Stimulated activated CD4-positive, alpha-beta T cell treated with anti-CD3 and anti-CD28 coated beads, Interleukin-15, amount 100 ng/mL, for 48 hours (primary cell): ENCODE results near the gene PCSK5.

Experiments used
- DNase-seq, 2 donors: peaks; one replicate each; pipeline ENCODE4 v3.0.0-alpha.2; 2020; ENCODE audit warnings: low read depth in 2 of 2

PCSK5 gene

DNA sequence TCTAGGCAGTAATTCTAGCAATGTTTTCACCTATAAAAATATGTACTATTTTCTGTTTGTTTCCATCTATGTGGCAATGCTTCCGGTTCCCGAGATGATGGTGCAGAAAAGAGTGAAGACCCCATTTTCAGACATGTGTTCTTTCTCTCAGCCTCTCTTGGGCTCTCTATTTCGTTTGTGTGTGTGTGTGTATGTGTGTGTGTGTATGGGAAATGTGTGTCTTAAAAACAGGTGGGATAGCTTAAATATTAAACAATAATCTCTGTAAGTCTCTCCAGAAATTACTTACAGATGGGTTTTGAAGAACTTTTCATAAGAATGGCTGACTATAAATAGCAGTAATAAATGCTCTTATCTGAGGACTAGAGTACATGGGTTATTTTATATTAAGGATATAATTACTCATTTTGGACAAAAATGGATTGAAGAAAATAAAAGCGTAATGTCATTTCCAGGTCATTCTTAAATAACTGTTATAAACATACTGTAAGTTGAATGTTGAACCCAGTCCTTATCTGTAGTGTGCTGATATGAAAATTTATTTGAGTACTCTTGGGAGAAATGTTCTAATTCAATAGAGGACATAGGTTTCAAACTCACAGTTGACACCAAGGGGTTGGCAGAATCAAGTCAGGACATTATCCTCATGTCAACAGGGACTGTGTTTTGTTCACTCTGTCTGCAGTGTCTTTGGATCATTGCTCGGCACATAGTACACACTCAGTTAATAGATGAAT is 31.1 kb downstream of the PCSK5 start:
- DNase-seq = no peak

GRCh38 chr9:75926385-75926784 is 35.9 kb downstream of the PCSK5 start:
- DNase-seq = no peak

- no peak for DNase-seq
These were observed 36.9 kb downstream of the PCSK5 start for GRCh38 chr9:75927356-75927755.

- DNase-seq = no peak
These were observed 39.7 kb downstream of the PCSK5 start for GRCh38 chr9:75930190-75930589.

DNA sequence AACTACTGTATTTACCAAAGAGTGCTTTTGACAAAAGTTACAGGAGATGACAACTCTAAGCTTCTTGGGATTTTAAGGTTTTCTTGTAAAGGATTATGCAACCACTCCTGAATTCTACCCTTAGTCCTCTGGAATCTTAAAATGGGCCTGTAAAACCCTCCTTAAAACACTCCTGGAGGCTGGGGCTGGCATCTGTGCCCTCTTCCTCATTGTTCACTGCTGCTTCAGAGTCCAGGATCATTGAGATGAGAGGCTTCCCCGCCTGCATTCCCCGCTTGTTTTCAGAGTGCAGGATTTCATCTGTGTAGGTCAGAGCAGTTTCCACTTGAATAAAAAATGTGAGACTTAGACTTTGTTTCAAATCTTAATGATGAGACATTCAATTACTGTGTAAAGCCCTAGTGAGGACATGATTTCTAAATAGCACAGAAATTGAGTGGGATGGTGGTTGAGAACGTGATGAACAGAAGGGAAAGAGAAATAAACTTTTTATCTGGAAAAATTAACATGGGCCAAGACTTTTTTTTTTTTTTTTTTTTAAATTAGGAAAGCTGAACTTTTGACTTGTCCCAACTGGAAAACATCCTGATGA is 40.4 kb downstream of the PCSK5 start:
- DNase-seq = no peak

DNA sequence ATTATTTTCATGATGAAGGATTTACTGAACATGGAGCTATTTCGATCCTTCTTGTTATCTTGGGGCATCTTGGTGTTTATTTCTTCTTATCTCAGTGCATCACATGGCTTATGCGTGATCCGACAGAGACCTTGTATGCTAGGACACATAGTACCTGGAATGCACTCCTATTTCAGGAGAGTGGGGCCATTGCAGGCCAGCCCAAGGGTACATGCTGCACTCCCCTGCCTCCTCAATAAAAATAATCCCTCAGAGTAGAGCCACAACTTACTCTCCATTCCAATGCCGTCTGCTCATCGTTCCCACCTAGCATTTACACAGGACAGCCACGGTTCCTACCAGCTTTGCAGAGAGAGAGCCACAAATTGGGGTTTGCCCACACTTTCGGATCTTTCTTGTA is 43.5 kb downstream of the PCSK5 start:
- DNase-seq = no peak

DNA sequence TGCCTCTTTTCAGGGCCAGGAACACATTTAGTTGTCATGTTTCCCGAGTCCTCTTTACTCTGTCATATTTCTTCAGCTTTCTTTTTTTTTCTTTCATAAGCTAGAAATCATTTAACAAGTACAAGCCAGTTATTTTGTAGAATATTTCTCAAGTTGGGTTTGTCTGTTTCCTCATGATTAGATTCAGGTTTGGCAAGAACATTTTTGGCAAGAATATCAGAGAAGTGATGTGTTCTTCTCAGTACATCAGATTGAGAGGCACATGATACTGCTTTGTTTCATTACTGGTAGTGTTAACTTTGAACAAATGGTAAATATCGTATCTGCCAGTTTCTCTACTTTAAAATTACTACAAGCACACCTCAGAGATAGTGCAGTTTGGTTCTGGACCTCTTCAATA is 45.1 kb downstream of the PCSK5 start:
- DNase-seq = no peak

- DNase-seq = no peak
These were observed 47.2 kb downstream of the PCSK5 start for GRCh38 chr9:75937521-75938258.

DNA sequence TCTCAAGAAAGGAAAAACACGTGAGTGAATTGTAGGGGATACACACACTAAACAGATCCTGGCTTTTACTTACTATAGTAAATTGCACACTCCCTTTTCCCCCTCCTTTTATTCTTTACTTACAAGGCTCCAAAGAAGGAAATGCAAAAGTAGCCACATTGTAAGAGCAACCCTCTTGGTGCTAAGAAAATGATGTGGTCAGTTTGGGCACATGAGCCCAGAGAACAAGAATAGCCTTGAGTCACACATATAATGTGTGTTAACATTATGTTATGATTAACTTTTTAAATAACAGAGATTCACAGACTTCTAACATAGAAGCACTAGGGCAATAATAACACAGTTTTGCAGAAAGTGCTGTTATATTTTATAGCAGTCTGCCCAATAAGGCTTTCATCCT is 48.5 kb downstream of the PCSK5 start:
- no peak for DNase-seq

GRCh38 chr9:75939536-75940111 is 49.2 kb downstream of the PCSK5 start:
- DNase-seq = no peak

- DNase-seq = no peak
These were observed 50.6 kb downstream of the PCSK5 start for GRCh38 chr9:75941066-75941465.

DNA sequence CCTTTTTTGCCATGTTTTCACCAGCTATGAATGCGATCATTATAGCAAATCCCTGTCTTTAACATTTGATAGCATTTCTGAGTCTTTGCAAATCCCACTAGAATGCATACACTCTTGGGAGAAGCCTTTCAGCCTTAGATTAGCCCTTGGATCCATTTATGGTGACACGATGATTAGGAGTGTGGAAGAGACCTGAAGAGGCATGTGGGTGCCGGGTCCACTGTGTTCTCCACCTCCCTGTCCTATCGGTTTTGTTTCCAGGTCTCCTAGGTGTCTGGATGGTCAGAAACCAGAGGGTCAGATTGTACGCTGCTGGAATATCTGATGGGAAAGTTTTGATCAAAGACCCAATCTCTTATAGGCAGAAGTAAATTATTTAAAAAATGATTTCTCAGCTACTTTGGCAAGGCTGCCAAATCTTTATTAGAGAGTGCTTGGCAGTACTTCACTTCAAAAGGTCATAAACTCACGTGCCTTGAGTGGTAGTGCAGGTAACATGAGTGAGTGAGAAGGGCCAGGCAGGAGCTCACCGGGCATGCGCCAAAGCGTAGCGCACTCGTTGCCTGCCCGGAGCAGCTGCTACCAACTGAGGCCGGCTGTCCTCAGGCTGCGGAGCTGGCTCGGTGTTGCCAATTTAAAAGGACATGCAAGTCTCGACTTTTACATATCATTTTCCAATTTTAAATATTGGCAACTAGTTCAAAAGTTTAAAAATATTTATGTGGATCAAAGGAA is 51.3 kb downstream of the PCSK5 start:
- no peak for DNase-seq

DNA sequence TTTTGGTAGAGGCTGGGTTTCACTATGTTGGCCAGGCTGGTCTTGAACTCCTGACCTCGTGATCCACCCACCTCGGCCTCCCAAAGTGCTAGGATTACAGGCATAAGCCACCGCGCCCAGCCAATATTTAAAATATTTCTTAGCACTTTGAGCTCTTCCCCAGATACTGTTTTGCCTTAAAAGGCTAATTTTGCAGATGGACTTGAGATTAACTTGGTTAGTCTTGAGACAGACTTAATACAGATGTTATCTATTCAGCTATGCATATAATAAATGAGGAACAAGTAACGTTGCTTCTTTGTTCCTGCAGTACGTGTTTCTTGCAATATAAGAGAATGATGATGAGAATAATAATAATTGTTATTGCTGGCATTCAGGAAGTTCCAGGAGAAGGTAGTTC is 56.3 kb downstream of the PCSK5 start:
- DNase-seq = no peak

DNA sequence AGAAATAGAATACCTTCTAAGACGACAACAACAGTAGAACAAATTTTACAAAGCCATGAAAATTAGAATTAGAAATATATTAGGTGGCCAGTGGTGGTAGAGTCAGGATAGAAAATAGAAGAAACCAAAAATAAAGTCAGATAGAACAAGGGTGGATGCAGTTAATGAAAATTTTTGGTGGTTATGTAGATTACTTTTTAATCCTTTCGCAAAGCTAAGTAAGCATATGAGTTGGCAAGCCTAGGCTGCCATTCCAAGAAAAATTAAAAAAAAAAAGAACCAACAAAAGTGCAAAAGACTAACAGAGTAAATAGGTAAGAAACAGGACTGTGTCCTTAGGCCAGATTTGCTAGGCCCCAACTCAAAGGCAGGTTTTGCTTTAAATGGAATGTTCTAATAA is 56.8 kb downstream of the PCSK5 start:
- DNase-seq = no peak

- DNase-seq = no peak
These were observed 60.5 kb downstream of the PCSK5 start for GRCh38 chr9:75950998-75951397.

- no peak for DNase-seq
These were observed 62.7 kb downstream of the PCSK5 start for GRCh38 chr9:75953218-75953617.

- no peak for DNase-seq
These were observed 65.7 kb downstream of the PCSK5 start for GRCh38 chr9:75956161-75956560.

GRCh38 chr9:75957116-75957515 is 66.6 kb downstream of the PCSK5 start:
- no peak for DNase-seq

DNA sequence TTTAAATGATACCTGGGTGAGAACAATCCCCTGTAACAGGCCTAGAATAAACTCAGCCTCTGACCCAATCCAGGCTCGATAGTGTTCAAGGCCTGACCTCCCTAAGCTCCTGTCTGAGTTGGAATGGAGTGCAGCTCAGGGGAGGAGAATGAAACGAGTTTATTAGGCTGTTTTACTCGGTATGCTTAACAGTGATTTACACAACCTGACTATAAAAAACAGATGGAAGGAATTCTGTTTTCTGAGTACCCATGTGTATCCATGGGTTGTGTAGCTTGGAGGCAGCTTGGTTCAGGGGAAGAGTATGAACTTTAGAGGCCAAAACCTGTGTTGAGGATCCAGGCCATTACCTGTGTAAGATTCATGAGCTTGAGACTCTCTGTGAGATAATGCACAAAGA is 67.8 kb downstream of the PCSK5 start:
- no peak for DNase-seq

DNA sequence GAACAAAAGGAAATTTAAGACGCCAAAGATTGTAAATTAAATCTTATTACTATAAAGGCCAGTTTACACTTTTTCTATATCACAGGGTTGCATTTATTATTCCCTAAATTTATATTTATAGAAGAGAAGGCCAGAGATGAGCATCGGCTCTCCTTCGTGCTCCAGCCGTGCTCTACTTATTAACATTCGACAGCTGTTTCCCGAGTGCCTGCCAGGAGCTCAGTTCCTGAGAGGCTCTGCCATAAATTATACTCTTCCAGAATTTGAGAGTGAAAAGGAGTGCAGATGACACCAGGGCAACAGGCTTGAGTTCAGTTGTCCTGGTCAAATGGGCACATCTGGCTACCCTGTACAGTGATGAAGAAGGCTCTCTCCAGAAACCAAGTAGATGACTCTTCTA is 70.1 kb downstream of the PCSK5 start:
- DNase-seq = no peak

DNA sequence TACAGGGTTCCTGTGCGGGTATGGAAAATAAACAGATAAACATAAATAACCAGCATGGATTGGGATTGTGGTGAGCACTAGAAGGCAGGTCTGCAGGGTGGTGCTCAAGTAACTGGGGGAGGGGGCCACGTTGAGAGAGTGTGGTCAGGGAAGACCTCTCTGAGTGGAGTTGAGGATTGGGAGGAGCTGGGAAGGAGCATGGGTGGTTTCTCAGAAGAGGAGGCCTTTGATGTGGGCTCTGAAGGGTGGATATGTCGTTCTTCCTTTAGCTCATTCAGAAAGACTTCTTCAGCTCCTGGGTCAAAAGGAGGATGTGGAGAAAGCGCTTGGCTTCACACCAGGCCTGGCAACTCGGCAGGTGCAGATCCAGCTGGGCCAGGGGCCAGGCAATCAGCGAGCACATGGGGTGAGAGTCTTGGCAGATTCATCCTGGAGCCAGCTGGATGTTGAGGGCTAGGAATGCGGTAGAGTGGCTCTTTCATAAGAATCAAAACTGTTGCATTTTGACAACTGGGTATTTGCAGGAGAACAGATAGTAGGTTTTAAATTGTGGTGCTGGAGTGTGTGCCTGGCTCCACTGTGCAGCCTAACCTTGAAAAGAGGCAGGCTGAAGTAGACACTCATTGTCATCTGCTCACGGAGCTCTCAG is 71.7 kb downstream of the PCSK5 start:
- DNase-seq = no peak

GRCh38 chr9:75962662-75963036 is 72.2 kb downstream of the PCSK5 start:
- no peak for DNase-seq
